Activated CD4-positive, alpha-beta T cell treated with anti-CD3 and anti-CD28 coated beads for 36 hours (primary cell): ENCODE measurements around the gene SMLR1. TPM values are rescaled to one million over a fixed set of nuclear protein-coding genes. Genes with fewer than 3 reads are reported as not detected.
A peak's percentile ranks its signal among the peaks of the same experiment; 100 is the strongest.

ENCODE experiments used
- ATAC-seq: fragments of 200-7000 bp; cut with Tn5 transposase; one replicate; pipeline ENCODE4 v1.10.0; 2021; ENCODE audit warnings: mild to moderate bottlenecking, moderate library complexity
- CTCF ChIA-PET: fragments of 350-600 bp; sonication (Branson Sonifier 250); formaldehyde crosslinking; loops from one replicate; lab custom pipeline; 2021; ENCODE audit warnings: antibody characterized with exemption; lab: Charles Lee
- POLR2A ChIA-PET: fragments of 350-600 bp; sonication (Branson Sonifier 250); formaldehyde crosslinking; loops from one replicate; lab custom pipeline; 2021; ENCODE audit warnings: antibody characterized with exemption, inconsistent platforms; lab: Charles Lee
- DNase-seq: peaks from one replicate; pipeline ENCODE4 v3.0.0-alpha.2; 2020
- H3K27ac Mint-ChIP-seq: one replicate; pipeline ENCODE4 v1.8.0; 2021; ENCODE audit warnings: mixed read lengths
- H3K27me3 Mint-ChIP-seq: one replicate; pipeline ENCODE4 v1.8.0; 2021; ENCODE audit warnings: mixed read lengths
- H3K36me3 Mint-ChIP-seq: one replicate; pipeline ENCODE4 v1.8.0; 2021; ENCODE audit warnings: low read depth, mixed read lengths
- H3K4me1 Mint-ChIP-seq: one replicate; pipeline ENCODE4 v1.8.0; 2021; ENCODE audit warnings: mixed read lengths
- H3K4me3 Mint-ChIP-seq: one replicate; pipeline ENCODE4 v1.8.0; 2021; ENCODE audit warnings: mild to moderate bottlenecking, moderate library complexity, mixed read lengths
- H3K9me3 Mint-ChIP-seq: one replicate; pipeline ENCODE4 v1.8.0; 2021; ENCODE audit warnings: low read depth, mixed read lengths
- intact Hi-C, 2 experiments: fragments of 100-400 bp; cut with DNase I in 1 of 2; cut with micrococcal nuclease in 1 of 2; formaldehyde crosslinking; loops; one replicate each; pipeline versions ENCODE4 v1.14.2 to v1.15.1; 2022 to 2024; cut with DNase I, micrococcal nuclease
- total RNA-seq, 2 experiments: library from RNA; stranded (reverse); gene quantifications; one replicate each; pipeline ENCODE4 v1.2.3, GENCODE V29; 2021

SMLR1 gene
- total RNA-seq, 2 experiments from 2014 or later, result not detected

DNA sequence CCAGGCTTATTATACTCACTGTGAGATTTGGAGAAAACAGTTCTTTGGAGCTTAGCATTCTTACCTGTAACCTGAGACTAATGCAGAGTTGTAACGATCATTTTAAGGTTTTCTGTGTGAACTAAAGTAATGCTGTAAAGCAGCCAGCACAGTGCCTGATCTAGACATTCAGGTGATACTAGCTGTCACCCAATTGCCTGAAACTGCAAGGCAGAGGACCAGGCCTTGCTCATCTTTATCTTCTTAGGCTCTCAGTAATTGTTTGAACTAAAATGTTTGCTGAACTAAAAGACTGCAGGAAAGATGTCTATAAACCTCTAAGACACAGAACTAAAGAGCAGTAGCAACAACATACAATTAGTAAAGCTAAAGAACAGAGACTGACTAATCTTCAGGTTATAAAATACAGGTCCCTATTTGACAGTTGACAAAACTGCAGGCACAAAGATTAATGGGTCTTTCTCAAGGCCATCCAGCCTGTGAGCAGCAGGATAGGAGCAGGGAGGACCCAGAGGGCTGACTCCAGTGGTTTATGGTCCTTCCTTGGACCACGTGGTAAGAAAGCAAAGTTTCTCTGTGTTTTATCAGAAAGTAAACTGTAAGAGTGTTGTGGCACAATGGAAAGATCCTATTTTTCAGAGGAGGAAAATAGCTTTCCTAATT is 31.4 kb downstream of the SMLR1 start:
- Mint-ChIP-seq H3K4me1 (no peaks in the 10 kb centered on the region), H3K9me3 (peaks cover 3% of the 10 kb centered on the region), H3K27me3 (no peaks in the 10 kb centered on the region), H3K4me3 (no peak overlapping the region), H3K36me3 (no peaks in the 10 kb centered on the region), H3K27ac (no peak overlapping the region)
- CTCF ChIA-PET, result no interaction called here
- ATAC-seq (no peak), DNase-seq (no peak)
- intact Hi-C loops, result no loop called here
- POLR2A ChIA-PET, result no interaction called here

DNA sequence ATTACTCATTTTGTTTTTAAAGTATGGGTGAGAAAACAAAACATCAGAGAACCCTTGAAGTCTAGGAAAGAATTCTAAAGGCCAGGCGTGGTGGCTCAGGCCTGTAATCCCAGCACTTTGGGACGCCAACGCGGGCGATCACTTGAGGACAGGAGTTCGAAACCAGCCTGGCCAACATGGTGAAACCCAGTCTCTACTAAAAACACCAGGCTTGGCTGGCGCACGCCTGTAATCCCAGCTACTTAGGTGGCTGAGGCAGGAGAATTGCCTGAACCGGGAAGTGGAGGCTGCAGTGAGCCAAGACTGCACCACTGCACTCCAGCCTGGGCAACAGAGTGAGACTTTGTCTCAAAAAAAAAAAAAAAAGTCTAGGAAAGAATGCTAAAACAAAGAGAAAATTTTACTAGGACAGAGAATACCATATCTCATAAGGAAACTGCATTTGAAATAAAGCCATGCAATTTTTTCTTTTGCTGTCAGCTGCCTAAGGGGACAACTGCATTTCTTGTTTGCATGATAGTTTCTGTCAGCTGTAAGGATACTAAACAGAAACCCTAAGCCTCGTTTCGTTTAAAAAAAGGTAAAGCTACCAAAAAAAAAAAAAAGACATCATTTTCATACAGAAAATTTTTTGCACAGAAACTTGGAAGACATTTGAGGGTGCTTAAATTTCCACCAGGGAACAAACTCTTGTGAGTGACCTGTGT is 32.1 kb downstream of the SMLR1 start:
- DNase-seq (no peak), ATAC-seq (no peak)
- Mint-ChIP-seq H3K36me3 (peaks cover 1% of the 10 kb centered on the region), H3K27me3 (no peaks in the 10 kb centered on the region), H3K4me1 (no peaks in the 10 kb centered on the region), H3K4me3 (no peak overlapping the region), H3K27ac (no peak overlapping the region), H3K9me3 (peaks cover 3% of the 10 kb centered on the region)
- intact Hi-C loops, result no loop called here
- CTCF ChIA-PET, result interaction anchor here (0.6 kb wide), 1 partner anchor 467 kb away, joined by 3 read pairs; no protein-coding TSS in a partner anchor
- POLR2A ChIA-PET, result no interaction called here

DNA sequence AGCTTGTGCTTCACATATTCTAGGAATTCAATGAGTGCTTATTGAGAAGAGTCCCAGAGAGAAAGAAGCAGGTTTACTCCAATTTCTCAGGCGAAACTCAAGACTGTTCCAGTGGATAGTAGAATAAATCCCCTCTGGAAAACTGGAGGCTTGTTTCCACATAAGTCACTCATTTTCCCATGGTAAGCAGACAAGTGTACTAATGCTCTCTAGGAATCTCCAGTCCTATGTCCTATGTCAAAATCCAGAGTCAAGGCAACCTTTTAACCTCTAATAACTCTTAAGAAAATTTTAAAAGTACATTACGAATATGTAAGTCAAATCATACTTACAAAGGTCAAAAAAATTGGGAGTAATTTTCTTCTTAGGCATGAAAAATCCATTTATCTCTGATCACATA is 35.2 kb downstream of the SMLR1 start:
- no peaks in the 10 kb centered on the region for H3K9me3 Mint-ChIP-seq
- H3K27ac Mint-ChIP-seq, result no peak overlapping the region
- H3K4me1 Mint-ChIP-seq, result no peaks in the 10 kb centered on the region
- intact Hi-C loops, result no loop called here
- CTCF ChIA-PET, result interaction anchor here (0.8 to 1.9 kb wide), 2 partner anchors 11 to 23 kb away, joined by 3 to 6 read pairs; no protein-coding TSS in a partner anchor
- H3K4me3 Mint-ChIP-seq, result no peak overlapping the region
- peaks cover 1% of the 10 kb centered on the region for H3K36me3 Mint-ChIP-seq
- POLR2A ChIA-PET, result no interaction called here
- ATAC-seq (no peak), DNase-seq (no peak)
- no peaks in the 10 kb centered on the region for H3K27me3 Mint-ChIP-seq

DNA sequence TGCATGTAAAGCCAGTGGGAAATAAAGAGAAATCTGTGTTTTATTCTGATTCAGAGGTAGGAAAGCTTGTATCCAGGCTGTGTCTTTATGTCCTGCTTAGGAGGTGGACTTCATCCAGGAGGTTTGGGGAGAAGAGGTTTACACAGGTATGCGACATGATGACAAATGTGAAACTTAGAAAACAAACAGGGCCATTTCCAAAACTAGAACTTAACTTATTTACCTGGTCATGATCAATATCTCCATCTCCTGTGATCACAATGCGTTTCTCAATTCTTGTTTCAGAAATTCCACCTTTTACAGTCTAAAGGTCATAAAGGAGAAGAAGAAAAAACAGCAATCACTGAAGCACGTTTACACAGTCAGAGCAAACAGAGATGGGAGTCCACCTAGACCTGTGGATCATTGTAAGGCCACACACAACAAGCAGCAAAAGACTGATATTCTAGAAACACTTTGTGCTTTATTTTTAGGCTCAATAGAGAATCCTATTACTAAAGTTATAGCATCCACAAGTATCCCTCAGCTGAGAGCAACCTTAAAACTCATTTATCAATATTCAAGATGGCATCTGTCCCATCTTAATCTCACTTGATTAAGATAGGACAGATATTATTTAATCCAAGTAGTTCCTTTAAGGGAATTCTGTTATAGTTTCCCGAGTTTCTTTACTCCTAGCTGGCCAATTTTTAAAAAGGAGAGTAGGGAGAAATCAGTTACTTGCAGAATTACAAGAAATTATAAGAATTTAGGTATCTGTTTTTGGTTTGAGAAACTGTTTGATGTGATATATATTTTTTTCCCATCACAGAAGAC is 36.4 kb downstream of the SMLR1 start:
- no peak overlapping the region for H3K4me3 Mint-ChIP-seq
- no peaks in the 10 kb centered on the region for H3K27me3 Mint-ChIP-seq
- ChIA-PET POLR2A (no interaction called here), CTCF (interaction anchor here (1.0 to 1.9 kb wide), 3 partner anchors 9 to 21 kb away, joined by 3 to 6 read pairs (median 3); no protein-coding TSS in a partner anchor)
- H3K36me3 Mint-ChIP-seq, result peaks cover 1% of the 10 kb centered on the region
- no peaks in the 10 kb centered on the region for H3K9me3 Mint-ChIP-seq
- intact Hi-C loops, result no loop called here
- no peak for DNase-seq
- H3K4me1 Mint-ChIP-seq, result no peaks in the 10 kb centered on the region
- no peak for ATAC-seq
- no peak overlapping the region for H3K27ac Mint-ChIP-seq

DNA sequence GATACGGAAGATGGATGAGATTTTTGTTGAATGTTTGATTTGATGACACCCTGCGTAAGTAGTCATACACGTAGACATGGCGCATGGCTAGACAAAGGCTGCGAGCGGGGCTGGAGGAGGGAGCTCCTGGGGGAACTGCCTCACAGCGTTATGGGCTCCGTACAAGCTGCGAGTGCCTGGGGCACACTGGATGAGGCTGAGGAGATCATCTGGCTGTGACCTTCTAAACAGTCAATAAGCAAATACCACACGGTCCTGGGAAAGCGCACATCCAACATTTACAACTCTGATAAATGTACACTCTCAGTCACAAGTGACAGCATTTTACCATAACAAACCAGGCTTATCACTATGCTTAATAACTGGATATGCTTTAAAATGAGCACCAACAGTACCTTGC is 37.1 kb downstream of the SMLR1 start:
- DNase-seq (no peak), ATAC-seq (no peak)
- Mint-ChIP-seq H3K36me3 (peaks cover 1% of the 10 kb centered on the region), H3K4me1 (no peaks in the 10 kb centered on the region), H3K27me3 (no peaks in the 10 kb centered on the region), H3K27ac (no peak overlapping the region), H3K9me3 (no peaks in the 10 kb centered on the region), H3K4me3 (no peak overlapping the region)
- ChIA-PET CTCF (interaction anchor here (0.8 to 1.9 kb wide), 4 partner anchors 8 to 22 kb away, joined by 3 to 6 read pairs (median 4); no protein-coding TSS in a partner anchor), POLR2A (no interaction called here)
- intact Hi-C loops, result no loop called here

DNA sequence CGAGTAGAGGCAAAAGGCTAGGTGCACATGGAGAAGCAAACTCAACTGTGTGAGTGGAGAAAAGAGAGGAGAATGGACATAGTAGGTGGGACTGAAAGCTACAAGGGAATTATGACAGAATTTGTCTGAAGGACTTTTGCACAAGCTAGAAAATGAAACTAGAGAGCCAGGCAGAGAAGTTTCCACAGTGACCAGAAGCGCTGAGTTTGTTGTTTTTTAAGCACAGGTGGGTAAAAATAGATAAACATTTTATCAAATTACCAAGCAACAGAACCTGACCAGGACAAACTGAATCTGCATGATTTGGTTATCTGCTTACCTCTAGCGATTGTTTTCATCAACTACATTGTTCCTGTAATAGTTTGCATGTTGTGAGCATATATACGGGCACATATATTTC is 38.6 kb downstream of the SMLR1 start:
- H3K27ac Mint-ChIP-seq, result no peak overlapping the region
- peaks cover 3% of the 10 kb centered on the region for H3K36me3 Mint-ChIP-seq
- H3K4me3 Mint-ChIP-seq, result no peak overlapping the region
- intact Hi-C loops, result no loop called here
- H3K27me3 Mint-ChIP-seq, result no peaks in the 10 kb centered on the region
- H3K4me1 Mint-ChIP-seq, result no peaks in the 10 kb centered on the region
- H3K9me3 Mint-ChIP-seq, result no peaks in the 10 kb centered on the region
- no peak for ATAC-seq
- ChIA-PET POLR2A (no interaction called here), CTCF (no interaction called here)
- DNase-seq, result no peak

DNA sequence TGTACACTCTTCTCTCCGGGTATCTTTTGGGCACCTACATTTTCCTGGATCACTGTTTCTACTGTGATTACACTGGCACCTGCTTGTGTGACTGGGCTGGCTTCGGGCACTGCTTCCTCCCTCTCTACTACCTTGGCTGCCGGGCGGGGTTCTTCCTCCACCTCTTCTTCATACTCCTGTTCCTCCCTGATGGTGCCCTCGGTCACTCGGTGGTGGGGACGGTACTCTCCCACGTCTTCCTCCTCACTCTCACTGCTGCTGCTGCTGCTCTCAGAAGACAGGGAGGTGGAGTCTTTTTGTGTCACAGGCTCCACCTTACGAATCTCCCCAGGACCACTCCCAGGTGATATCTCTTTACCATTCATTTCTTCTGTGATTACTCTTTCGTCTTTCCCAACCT is 42.5 kb downstream of the SMLR1 start:
- intact Hi-C loops, result no loop called here
- no peak overlapping the region for H3K4me3 Mint-ChIP-seq
- H3K9me3 Mint-ChIP-seq, result no peaks in the 10 kb centered on the region
- ATAC-seq (no peak), DNase-seq (no peak)
- POLR2A ChIA-PET, result no interaction called here
- CTCF ChIA-PET, result interaction anchor here (0.9 kb wide), 1 partner anchor 15 kb away, joined by 3 read pairs; no protein-coding TSS in a partner anchor
- H3K27me3 Mint-ChIP-seq, result no peaks in the 10 kb centered on the region
- H3K27ac Mint-ChIP-seq, result no peak overlapping the region
- H3K36me3 Mint-ChIP-seq, result peaks cover 1% of the 10 kb centered on the region
- peaks cover 2% of the 10 kb centered on the region for H3K4me1 Mint-ChIP-seq

DNA sequence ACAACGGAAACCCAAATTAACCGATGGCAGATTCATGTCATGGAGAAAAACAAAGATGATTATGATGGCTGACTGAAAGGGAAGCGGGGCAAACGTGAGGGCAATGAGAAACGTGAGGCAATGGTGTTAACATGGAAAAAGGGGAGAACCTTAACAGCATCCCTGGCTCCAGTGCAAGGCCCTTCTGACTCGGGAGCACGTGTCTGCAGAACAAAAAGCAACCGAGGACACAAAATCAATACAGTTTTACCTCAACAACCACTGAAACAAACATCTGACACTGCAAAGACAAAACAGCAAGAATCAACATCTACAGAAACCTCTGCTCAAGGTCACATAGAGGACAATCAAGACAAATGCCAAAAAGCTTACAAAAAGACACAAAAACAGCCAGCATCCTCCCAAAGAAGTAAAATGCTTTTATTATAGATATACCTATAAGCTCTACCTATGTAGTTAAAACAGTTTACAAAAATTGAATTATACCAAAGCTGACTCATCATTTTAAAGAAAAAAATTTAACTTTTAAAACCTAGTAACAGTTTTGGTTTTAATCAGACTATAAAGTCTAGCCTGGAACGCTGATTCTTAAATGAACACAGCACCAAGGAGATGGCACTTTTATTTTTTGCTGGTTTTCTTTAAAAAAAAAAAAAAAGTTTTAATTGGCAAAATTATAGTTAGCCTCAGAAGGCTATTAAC is 43.1 kb downstream of the SMLR1 start:
- Mint-ChIP-seq H3K4me3 (no peak overlapping the region), H3K9me3 (no peaks in the 10 kb centered on the region), H3K27ac (no peak overlapping the region), H3K36me3 (peaks cover 1% of the 10 kb centered on the region), H3K4me1 (peaks cover 2% of the 10 kb centered on the region), H3K27me3 (no peaks in the 10 kb centered on the region)
- POLR2A ChIA-PET, result no interaction called here
- no peak for ATAC-seq
- DNase-seq, result no peak
- intact Hi-C loops, result no loop called here
- CTCF ChIA-PET, result interaction anchor here (0.7 to 3.2 kb wide), 11 partner anchors 11 to 876 kb away, joined by 3 to 18 read pairs (median 4); no protein-coding TSS in a partner anchor

DNA sequence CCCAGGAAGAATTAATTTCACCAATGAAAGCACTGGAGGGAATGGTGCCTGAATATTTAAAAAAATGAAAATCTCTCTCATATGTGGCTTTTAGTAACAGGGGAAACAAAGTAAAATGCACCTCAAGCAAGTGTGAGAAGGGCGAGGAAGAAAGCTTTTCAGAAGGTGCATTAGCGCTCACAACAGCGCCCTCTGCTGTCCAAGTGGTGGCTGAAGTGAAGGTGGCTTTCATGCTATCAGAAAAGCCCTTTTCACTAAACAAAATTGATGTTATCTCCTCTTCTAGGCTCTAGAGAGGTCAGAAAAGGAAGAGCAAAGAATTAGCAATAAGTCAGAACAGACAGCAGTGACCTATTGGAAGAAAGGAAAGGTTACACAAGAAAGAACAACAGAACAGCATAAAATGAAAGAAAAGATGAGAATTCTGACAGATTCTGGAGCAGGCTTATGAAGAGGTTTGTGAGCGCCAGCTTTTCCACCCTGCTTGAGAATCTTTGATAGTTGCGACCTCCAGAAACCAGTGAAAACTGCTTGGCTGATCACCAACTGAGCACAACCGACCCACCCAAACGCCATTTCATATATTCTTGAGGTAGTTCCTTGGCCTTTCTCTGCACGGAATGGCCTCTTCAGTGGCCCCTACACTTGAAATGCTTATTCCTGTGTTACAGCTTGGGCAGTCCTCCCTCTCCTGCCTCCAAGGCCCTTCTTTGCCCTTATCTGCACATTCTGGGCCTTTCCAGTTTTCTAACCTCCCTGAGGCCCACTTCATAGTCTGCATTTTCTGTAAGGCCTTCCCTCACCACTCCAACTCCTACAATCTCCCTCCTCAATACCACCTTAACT is 45.3 kb downstream of the SMLR1 start:
- CTCF ChIA-PET, result interaction anchor here (0.5 to 3.2 kb wide), 16 partner anchors 9 to 879 kb away, joined by 3 to 18 read pairs (median 4); no protein-coding TSS in a partner anchor
- ATAC-seq, result peak; percentile 42

DNA sequence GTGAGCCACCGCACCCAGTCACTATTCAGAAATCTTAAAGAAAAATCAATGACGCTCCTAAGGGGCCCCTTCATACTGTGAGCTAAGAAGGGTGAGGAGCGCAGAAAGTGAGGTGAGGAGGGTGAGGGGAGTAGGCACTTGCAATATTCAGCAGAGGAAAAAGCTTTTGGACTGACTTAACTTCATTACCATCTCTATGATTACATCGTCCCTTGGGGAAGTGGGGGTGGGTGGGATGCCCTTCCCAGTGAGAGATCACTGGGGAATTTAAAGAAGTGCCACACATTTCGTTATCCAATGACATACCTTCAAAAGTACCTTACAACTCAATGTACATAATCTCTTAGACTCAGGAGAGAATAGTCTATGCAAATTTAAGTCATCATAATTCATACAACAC is 46.5 kb downstream of the SMLR1 start:
- Mint-ChIP-seq H3K4me1 (peaks cover 2% of the 10 kb centered on the region), H3K36me3 (peaks cover 1% of the 10 kb centered on the region), H3K27ac (no peak overlapping the region), H3K4me3 (no peak overlapping the region), H3K9me3 (no peaks in the 10 kb centered on the region), H3K27me3 (no peaks in the 10 kb centered on the region)
- ChIA-PET POLR2A (no interaction called here), CTCF (interaction anchor here (0.7 to 2.0 kb wide), 6 partner anchors 9 to 753 kb away, joined by 3 to 6 read pairs (median 4); no protein-coding TSS in a partner anchor)
- intact Hi-C loops, result loop anchor here in 1 of 2 experiments (2.0 kb wide), 1 partner anchor 551 kb away; no protein-coding TSS in a partner anchor
- DNase-seq (no peak), ATAC-seq (no peak)

More for the DNA sequence above, 45.3 kb downstream of the SMLR1 start:
- POLR2A ChIA-PET, result no interaction called here
- no peaks in the 10 kb centered on the region for H3K27me3 Mint-ChIP-seq
- intact Hi-C loops, result loop anchor here (1.0 to 2.0 kb wide), 2 partner anchors 550 kb away; no protein-coding TSS in a partner anchor
- peaks cover 1% of the 10 kb centered on the region for H3K36me3 Mint-ChIP-seq
- H3K4me1 Mint-ChIP-seq, result peaks cover 2% of the 10 kb centered on the region
- DNase-seq, result peak; percentile 85
- no peaks in the 10 kb centered on the region for H3K9me3 Mint-ChIP-seq
- H3K27ac Mint-ChIP-seq, result no peak overlapping the region
- H3K4me3 Mint-ChIP-seq, result no peak overlapping the region
